ENCODE results near the gene LASP1NB.
"Not testable (repeated sequence)": the region's sequence is repeated elsewhere in the genome, so short reads cannot be mapped to it uniquely, and the experiment has no call there.

The LASP1NB gene

DNA sequence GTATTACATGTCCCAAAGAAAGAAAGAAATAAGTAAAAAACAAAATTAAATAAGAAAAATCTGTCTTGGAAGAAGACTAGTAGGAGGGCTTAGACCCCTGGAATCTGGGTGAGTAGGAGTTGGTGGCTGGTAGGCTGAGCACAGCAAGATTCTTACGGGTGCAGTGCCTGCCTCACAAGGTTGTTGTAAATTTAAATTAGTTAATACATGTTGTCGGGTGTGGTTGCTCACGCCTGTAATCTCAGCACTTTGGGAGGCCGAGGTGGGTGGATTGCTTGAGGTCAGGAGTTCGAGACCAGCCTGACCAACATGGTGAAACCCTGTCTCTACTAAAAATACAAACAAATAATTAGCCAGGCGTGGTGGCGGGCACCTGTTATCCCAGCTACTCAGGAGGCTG lies 28.4 kb downstream of the LASP1NB start:
- not testable (repeated sequence) for H3K4me1 Mint-ChIP-seq (ENCODE audit: low read depth); H3K27me3 Mint-ChIP-seq; H3K36me3 Mint-ChIP-seq (ENCODE audit: low read depth); H3K27ac Mint-ChIP-seq; H3K9me3 Mint-ChIP-seq; H3K4me3 Mint-ChIP-seq

DNA sequence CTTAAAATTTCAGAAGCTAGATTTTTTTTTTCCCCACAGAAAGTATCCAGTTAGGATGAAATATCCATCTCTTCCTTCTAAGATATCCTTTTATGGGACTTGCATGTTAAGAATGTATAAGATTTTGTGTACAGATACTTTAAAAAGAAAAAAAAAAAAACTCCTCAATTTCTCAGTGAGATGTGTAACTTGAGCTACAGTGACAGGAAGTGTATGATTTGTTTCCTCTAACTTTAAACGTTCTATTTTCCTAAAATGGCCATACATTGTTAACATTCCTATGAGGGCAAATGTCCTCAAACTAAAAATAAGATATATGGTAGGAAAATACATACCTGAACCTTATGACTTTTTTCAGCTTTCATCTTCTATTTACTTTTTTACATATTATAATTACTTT lies 32.9 kb downstream of the LASP1NB start:
- H3K27ac Mint-ChIP-seq, result no peak overlapping the region
- peaks cover 38% of the 10 kb centered on the region for H3K4me1 Mint-ChIP-seq (ENCODE audit: low read depth)
- no peaks in the 10 kb centered on the region for H3K36me3 Mint-ChIP-seq (ENCODE audit: low read depth)
- H3K9me3 Mint-ChIP-seq, result no peaks in the 10 kb centered on the region
- H3K4me3 Mint-ChIP-seq, result no peak overlapping the region
- H3K27me3 Mint-ChIP-seq, result no peaks in the 10 kb centered on the region

DNA sequence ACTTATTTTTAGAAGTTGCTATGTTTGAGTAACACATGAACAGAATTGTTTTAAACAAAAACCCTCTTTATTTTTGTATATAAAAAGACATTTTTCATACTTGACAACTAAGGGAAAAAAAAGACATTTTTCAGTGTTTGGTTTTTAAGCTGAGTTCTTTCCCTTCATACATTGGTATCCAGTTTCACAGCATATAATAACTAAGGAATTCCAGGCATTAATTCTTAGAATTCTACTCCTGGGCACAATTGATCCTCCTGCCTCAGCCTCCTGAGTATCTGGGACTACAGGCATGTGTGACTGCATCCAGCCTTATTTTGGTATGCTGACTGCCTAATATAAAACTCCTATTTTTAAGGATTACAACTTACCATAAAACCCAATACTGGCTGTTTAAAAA lies 33.3 kb downstream of the LASP1NB start:
- no peak overlapping the region for H3K4me3 Mint-ChIP-seq
- no peaks in the 10 kb centered on the region for H3K36me3 Mint-ChIP-seq (ENCODE audit: low read depth)
- no peak overlapping the region for H3K27ac Mint-ChIP-seq
- H3K4me1 Mint-ChIP-seq (ENCODE audit: low read depth), result peaks cover 38% of the 10 kb centered on the region
- H3K27me3 Mint-ChIP-seq, result no peaks in the 10 kb centered on the region
- H3K9me3 Mint-ChIP-seq, result no peaks in the 10 kb centered on the region

DNA sequence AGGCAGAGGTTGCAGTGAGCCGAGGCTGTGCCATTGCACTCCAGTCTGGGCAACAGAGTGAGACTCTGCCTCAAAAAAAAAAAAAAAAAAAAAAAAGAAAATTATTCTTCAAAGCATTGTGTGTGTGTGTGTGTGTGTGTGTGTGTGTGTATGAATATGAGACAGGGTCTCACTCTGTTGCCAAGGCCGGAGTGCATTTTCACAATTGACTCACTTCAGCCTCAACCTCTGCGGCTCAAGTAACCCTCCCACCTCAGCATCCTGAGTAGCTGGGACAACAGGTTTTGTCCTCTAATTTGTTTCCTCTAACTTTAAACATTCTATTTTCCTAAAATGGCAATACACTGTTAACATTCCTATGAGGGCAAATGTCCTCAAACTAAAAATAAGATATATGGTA lies 34.1 kb downstream of the LASP1NB start:
- Mint-ChIP-seq H3K9me3 (no peaks in the 10 kb centered on the region), H3K4me1 (ENCODE audit: low read depth) (peaks cover 38% of the 10 kb centered on the region), H3K4me3 (no peak overlapping the region), H3K27ac (no peak overlapping the region), H3K27me3 (no peaks in the 10 kb centered on the region), H3K36me3 (ENCODE audit: low read depth) (no peaks in the 10 kb centered on the region)

DNA sequence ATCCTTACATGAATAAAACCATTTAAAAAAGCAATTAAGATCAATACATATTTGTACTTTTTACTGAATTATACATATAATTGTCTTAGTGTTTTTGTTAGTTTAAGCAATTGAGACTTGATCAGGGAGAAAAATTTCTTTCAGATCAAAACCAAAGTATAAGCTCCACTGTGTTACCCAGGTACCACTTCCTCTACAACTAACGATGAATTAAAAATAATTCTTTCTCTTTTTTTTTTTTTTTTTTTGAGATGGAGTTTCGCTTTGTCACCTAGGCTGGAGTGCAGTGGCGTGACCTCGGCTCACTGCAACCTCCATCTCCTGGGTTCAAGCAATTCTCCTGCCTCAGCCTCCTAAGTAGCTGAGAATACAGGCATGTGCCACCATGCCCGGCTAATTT lies 35.0 kb downstream of the LASP1NB start:
- Mint-ChIP-seq H3K9me3 (no peaks in the 10 kb centered on the region), H3K4me1 (ENCODE audit: low read depth) (peaks cover 38% of the 10 kb centered on the region), H3K27me3 (no peaks in the 10 kb centered on the region), H3K4me3 (peak overlapping the region; percentile 35), H3K27ac (no peak overlapping the region), H3K36me3 (ENCODE audit: low read depth) (no peaks in the 10 kb centered on the region)

DNA sequence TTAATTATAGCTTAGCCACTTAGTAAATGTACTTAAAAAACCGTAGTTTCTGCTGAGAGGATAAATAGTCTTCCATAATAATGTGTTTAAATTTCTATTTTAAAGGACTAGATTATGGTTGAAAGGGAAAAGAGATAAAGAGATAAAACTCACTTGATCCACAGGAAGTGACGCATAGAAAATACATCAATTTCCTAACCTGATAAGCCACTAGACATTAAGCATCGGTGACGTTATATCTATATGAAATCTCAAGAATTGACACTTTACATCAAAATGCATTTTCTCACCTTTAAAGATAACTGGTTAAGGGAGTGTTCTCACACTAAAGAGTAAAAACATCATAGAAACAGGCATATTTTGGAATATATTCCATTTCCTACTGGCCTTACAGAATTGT lies 36.0 kb downstream of the LASP1NB start:
- peaks cover 38% of the 10 kb centered on the region for H3K4me1 Mint-ChIP-seq (ENCODE audit: low read depth)
- no peak overlapping the region for H3K4me3 Mint-ChIP-seq
- no peaks in the 10 kb centered on the region for H3K36me3 Mint-ChIP-seq (ENCODE audit: low read depth)
- H3K9me3 Mint-ChIP-seq, result no peaks in the 10 kb centered on the region
- no peaks in the 10 kb centered on the region for H3K27me3 Mint-ChIP-seq
- no peak overlapping the region for H3K27ac Mint-ChIP-seq

DNA sequence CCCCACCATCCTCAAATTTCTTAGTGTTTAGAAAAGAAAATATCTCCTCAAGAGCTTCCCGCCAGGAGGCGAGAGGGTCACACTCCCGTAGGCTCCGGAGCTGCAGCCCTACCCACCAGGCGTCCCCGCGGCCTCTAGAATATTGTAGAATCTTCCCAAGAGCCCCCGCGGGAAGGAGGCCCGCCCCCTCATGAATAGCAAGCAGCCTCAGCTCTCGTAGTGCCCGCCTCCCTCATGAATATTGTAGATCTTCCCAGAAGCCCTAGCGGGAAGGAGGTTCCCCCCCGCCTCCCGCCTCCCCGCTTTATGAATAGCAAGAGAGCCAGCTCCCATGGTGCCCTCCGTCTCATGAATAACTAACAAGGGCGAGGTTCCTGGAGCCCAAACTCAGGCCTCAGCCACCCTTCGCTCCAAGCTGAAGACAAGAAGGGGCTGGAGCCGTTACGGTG lies 41.9 kb downstream of the LASP1NB start, which contains the start of gene FBXO47:
FBXO47 (minus strand) TSS at position 114 of the 449 bp plus-strand sequence. CDS start 4,378 bp downstream, outside the sequence.
- no peaks in the 10 kb centered on the region for H3K36me3 Mint-ChIP-seq (ENCODE audit: low read depth)
- H3K9me3 Mint-ChIP-seq, result no peaks in the 10 kb centered on the region
- H3K27me3 Mint-ChIP-seq, result no peaks in the 10 kb centered on the region
- H3K27ac Mint-ChIP-seq, result peak within 1 kb of the TSS; percentile 87
- peaks cover 10% of the 10 kb centered on the region for H3K4me1 Mint-ChIP-seq (ENCODE audit: low read depth)
- peak within 1 kb of the TSS; percentile 67 for H3K4me3 Mint-ChIP-seq

DNA sequence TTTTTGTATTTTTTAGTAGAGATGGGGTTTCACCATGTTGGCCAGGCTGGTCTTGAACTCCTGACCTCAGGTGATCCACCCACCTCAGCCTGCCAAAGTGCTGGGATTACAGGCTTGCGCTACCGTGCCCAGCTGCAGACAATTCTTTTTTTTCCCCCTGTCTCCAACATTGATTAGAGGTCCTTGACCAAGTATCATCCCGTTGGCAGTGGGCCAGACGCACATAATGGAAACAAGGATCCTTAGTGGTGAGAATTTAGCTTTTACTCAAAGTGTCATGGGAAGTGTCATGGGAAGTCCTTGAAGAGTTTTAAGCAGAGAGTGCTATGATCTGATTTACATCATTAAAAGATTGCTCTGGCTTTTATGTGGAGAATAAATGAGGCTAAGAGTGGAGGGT lies 43.9 kb downstream of the LASP1NB start:
- H3K4me3 Mint-ChIP-seq, result no peak overlapping the region
- no peaks in the 10 kb centered on the region for H3K9me3 Mint-ChIP-seq
- H3K4me1 Mint-ChIP-seq (ENCODE audit: low read depth), result peaks cover 10% of the 10 kb centered on the region
- H3K36me3 Mint-ChIP-seq (ENCODE audit: low read depth), result no peaks in the 10 kb centered on the region
- H3K27ac Mint-ChIP-seq, result no peak overlapping the region
- no peaks in the 10 kb centered on the region for H3K27me3 Mint-ChIP-seq

DNA sequence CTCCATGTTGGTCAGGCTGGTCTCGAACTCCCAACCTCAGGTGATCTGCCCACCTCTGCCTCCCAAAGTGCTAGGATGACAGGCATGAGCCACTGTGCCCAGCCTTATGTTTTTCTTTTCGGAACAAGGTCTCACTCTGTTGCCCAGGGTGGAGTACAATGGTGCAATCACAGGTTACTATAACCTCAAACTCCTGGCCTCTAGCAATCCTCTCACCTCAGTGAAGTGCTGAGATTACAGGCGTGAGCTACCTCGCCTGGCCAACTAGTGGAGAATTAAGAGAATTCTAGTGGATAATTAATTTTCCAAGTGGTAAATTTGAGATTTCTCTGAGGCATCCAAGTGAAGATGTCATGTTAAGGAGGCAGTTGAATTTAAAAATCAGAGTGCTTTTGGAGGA lies 44.7 kb downstream of the LASP1NB start:
- Mint-ChIP-seq H3K36me3 (ENCODE audit: low read depth) (no peaks in the 10 kb centered on the region), H3K4me3 (no peak overlapping the region), H3K9me3 (no peaks in the 10 kb centered on the region), H3K27me3 (no peaks in the 10 kb centered on the region), H3K27ac (no peak overlapping the region), H3K4me1 (ENCODE audit: low read depth) (peaks cover 10% of the 10 kb centered on the region)

DNA sequence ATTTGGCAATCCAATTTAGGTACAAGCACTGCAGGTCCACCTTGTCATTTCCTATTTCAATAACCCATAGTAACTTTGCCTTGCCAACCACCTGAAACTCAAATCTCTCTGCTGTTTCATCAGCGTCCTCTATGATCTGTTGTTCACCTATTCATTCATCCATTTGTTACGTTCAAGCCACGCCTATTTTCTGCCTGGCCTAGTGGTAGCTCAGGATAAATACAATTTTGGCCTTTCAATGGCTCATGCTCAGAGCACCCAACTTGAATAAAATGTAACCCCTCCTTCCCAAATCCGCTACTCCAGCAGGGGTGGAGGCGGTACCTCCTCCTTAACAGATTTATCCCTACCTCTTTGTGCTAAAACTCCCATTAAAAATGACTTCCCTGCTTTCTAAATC lies 45.4 kb downstream of the LASP1NB start:
- Mint-ChIP-seq H3K36me3 (ENCODE audit: low read depth) (no peaks in the 10 kb centered on the region), H3K4me3 (no peak overlapping the region), H3K9me3 (no peaks in the 10 kb centered on the region), H3K4me1 (ENCODE audit: low read depth) (peaks cover 12% of the 10 kb centered on the region), H3K27ac (no peak overlapping the region), H3K27me3 (no peaks in the 10 kb centered on the region)

DNA sequence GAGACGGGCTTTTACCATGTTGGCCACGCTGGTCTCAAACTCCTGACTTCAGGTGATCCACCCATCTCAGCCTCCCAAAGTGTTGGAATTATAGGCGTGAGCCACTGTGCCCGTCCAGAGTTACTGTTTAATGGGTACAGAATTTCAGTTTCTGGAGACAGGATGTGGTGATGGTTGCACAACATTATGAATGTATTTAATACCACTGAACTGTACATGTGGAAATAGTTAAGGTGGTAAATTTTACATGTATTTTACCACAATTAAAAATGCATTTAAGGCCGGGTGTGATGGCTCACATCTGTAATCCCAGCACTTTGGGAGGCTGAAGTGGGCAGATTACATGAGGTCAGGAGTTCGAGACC lies 50.8 kb downstream of the LASP1NB start:
- not testable (repeated sequence) for H3K36me3 Mint-ChIP-seq (ENCODE audit: low read depth); H3K27me3 Mint-ChIP-seq; H3K4me1 Mint-ChIP-seq (ENCODE audit: low read depth); H3K9me3 Mint-ChIP-seq; H3K27ac Mint-ChIP-seq; H3K4me3 Mint-ChIP-seq

DNA sequence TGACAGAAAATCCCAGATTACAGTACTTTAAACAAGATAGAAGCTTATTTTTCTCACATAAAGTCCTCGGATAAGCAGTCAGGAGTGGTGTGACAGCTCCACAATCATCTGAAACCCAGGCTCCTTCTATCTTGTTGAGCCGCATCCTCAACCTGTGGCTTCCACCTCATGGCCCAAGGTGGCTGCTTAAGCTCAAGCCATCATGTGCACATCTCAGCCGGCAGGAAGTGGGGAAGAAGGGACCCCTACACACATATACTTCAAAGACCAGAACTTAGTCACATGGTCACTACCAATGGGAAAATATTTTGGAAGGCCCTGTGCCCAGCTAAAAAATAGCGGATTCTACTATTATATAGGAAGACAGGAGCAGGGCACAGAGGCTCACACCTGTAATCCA lies 52.8 kb downstream of the LASP1NB start:
- no peaks in the 10 kb centered on the region for H3K9me3 Mint-ChIP-seq
- H3K4me1 Mint-ChIP-seq (ENCODE audit: low read depth), result peaks cover 5% of the 10 kb centered on the region
- H3K36me3 Mint-ChIP-seq (ENCODE audit: low read depth), result no peaks in the 10 kb centered on the region
- no peak overlapping the region for H3K27ac Mint-ChIP-seq
- H3K27me3 Mint-ChIP-seq, result no peaks in the 10 kb centered on the region
- H3K4me3 Mint-ChIP-seq, result no peak overlapping the region
